NK-92 treated with Interleukin-12 subunit alpha and Interleukin-12 subunit beta, amount 100 ng/mL, for 24 hours (cell line): ENCODE results near the gene SEMA5B.

Experiments used
- DNase-seq: peaks from one replicate; lab custom pipeline; 2025; lab: John Stamatoyannopoulos, UW

The SEMA5B gene

GRCh38 chr3:122892118-122892960 lies 135.2 kb downstream of the SEMA5B start:
- no peak for DNase-seq

- no peak for DNase-seq
Measured at GRCh38 chr3:122890720-122891220, 136.8 kb downstream of the SEMA5B start.

- DNase-seq = no peak
Measured at GRCh38 chr3:122890077-122890719, 137.4 kb downstream of the SEMA5B start.

GRCh38 chr3:122886946-122887345 lies 140.6 kb downstream of the SEMA5B start:
- DNase-seq = no peak

- no peak for DNase-seq
Measured at GRCh38 chr3:122886251-122886650, 141.3 kb downstream of the SEMA5B start.

GRCh38 chr3:122882361-122882947 lies 145.1 kb downstream of the SEMA5B start:
- no peak for DNase-seq

GRCh38 chr3:122880624-122881023 lies 146.9 kb downstream of the SEMA5B start:
- no peak for DNase-seq

- no peak for DNase-seq
Measured at GRCh38 chr3:122880173-122880572, 147.4 kb downstream of the SEMA5B start.

GRCh38 chr3:122875547-122876127 lies 151.9 kb downstream of the SEMA5B start:
- no peak for DNase-seq

GRCh38 chr3:122873741-122874515 lies 153.6 kb downstream of the SEMA5B start:
- DNase-seq = no peak

GRCh38 chr3:122868322-122868721 lies 159.2 kb downstream of the SEMA5B start:
- no peak for DNase-seq

GRCh38 chr3:122864498-122864897 lies 163.1 kb downstream of the SEMA5B start:
- DNase-seq = no peak

GRCh38 chr3:122862381-122862780 lies 165.2 kb downstream of the SEMA5B start:
- DNase-seq = no peak
